ENCODE data around the gene NR4A2.

DNA sequence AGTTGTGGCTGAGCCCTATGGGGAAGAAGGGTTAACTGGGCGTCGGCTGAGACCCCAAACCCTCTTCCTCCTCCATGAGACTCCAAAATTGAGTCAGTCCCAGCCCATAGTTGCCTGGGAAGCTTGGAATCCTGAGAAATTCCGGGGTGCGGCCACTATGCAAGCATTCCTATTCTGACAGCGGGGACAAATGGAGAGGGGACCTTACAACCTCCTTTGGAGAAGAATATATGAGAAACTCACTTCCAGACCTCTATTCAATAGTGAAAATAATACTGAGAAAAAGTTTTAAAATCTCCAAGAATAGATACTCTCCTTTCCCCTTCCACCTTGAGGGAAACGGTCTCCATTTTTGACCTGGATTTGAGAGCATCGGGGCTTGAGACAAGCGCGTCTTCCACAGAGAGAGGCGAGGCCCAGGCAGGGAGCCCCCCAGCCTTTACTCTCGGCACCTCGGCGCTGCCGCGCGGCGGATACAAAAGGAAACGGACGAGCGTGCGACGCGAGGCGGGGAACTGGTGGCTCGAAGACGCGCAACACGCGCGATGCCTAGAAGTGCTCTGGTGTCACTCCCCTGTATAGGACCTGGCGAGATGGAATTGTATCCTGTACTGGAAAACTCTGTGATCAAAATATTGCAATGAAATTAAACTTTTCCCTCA, 11.1 kb downstream of the NR4A2 start:
- TF ChIP-seq, protein P1, sequence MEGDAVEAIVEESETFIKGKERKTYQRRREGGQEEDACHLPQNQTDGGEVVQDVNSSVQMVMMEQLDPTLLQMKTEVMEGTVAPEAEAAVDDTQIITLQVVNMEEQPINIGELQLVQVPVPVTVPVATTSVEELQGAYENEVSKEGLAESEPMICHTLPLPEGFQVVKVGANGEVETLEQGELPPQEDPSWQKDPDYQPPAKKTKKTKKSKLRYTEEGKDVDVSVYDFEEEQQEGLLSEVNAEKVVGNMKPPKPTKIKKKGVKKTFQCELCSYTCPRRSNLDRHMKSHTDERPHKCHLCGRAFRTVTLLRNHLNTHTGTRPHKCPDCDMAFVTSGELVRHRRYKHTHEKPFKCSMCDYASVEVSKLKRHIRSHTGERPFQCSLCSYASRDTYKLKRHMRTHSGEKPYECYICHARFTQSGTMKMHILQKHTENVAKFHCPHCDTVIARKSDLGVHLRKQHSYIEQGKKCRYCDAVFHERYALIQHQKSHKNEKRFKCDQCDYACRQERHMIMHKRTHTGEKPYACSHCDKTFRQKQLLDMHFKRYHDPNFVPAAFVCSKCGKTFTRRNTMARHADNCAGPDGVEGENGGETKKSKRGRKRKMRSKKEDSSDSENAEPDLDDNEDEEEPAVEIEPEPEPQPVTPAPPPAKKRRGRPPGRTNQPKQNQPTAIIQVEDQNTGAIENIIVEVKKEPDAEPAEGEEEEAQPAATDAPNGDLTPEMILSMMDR (IDR thresholded peaks at IDR 0.05; ENCODE audit: insufficient read depth, low read length, poor library complexity, severe bottlenecking), result no peak
- no peak for TF ChIP-seq EZH2phosphoT487 (conservative IDR thresholded peaks at IDR 0.05; ENCODE audit: low read length)
